B cell (primary cell): ENCODE measurements around the gene SLC2A6.

Experiments
- EZH2 ChIP-seq: IDR thresholded peaks from 2 replicates; pipeline ENCODE4 v1.6.1; 2012; ENCODE audit warnings: borderline replicate concordance, low read depth, mild to moderate bottlenecking, moderate library complexity, low read length; ENCODE audit not compliant: insufficient read depth, poor library complexity, severe bottlenecking
- TF ChIP-seq, protein P1 (sequence below): fragments of 200-600 bp; IDR thresholded peaks from one replicate; pipeline ENCODE4 v1.8.0; 2022; ENCODE audit warnings: antibody characterized with exemption, mild to moderate bottlenecking

DNA sequence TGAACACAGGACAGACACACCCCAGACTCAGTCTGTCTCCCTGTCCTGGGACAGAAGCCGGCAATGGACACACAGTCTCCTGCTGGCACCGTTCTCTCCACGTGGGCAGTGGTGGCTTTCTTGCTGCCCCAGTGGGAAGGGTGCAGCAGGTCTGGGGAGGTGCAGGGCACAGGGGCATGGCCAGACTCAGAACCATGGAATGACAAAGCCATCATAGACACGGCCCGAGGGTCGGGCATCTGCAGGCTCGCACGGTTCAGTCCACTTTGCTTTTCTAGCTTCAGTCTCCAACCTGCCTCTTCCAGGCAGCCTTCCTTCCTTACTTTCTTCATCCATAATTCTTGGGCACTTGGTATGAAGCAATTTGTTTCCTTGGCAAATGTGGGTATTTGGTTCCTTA lies 29.1 kb upstream of the SLC2A6 start:
- TF ChIP-seq, protein P1, sequence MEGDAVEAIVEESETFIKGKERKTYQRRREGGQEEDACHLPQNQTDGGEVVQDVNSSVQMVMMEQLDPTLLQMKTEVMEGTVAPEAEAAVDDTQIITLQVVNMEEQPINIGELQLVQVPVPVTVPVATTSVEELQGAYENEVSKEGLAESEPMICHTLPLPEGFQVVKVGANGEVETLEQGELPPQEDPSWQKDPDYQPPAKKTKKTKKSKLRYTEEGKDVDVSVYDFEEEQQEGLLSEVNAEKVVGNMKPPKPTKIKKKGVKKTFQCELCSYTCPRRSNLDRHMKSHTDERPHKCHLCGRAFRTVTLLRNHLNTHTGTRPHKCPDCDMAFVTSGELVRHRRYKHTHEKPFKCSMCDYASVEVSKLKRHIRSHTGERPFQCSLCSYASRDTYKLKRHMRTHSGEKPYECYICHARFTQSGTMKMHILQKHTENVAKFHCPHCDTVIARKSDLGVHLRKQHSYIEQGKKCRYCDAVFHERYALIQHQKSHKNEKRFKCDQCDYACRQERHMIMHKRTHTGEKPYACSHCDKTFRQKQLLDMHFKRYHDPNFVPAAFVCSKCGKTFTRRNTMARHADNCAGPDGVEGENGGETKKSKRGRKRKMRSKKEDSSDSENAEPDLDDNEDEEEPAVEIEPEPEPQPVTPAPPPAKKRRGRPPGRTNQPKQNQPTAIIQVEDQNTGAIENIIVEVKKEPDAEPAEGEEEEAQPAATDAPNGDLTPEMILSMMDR, result no peak
- no peak for TF ChIP-seq EZH2
